GM19468 (cell line): ENCODE measurements around the gene EPB41L1.
"Not testable (repeated sequence)": the region's sequence is repeated elsewhere in the genome, so short reads cannot be mapped to it uniquely, and the experiment has no call there.

Source experiments
- ATAC-seq: cut with Tn5 transposase; IDR thresholded peaks from one replicate; pipeline ENCODE4 v1.9.1; 2021; ENCODE audit warnings: mild to moderate bottlenecking, moderate library complexity, moderate number of reproducible peaks; ENCODE audit not compliant: unreplicated experiment; ENCODE audit errors: extremely low read depth

The EPB41L1 gene

GRCh38 chr20:36122931-36123288 is 31.6 kb upstream of the EPB41L1 start:
- no peak for ATAC-seq

GRCh38 chr20:36125097-36125496 is 29.4 kb upstream of the EPB41L1 start:
- no peak for ATAC-seq

GRCh38 chr20:36126836-36127527 is 27.6 kb upstream of the EPB41L1 start:
- no peak for ATAC-seq

- ATAC-seq: no peak
Observed at GRCh38 chr20:36128463-36129159, 25.9 kb upstream of the EPB41L1 start.

GRCh38 chr20:36129160-36129543 is 25.4 kb upstream of the EPB41L1 start:
- no peak for ATAC-seq

GRCh38 chr20:36130390-36130789 is 24.1 kb upstream of the EPB41L1 start:
- ATAC-seq: no peak

GRCh38 chr20:36132802-36133211 is 21.7 kb upstream of the EPB41L1 start:
- no peak for ATAC-seq

GRCh38 chr20:36133821-36134220 is 20.7 kb upstream of the EPB41L1 start:
- no peak for ATAC-seq

- no peak for ATAC-seq
Observed at GRCh38 chr20:36135159-36135558, 19.4 kb upstream of the EPB41L1 start.

GRCh38 chr20:36135821-36136220 is 18.7 kb upstream of the EPB41L1 start:
- no peak for ATAC-seq

- ATAC-seq: not testable (repeated sequence)
Observed at GRCh38 chr20:36137313-36137712, 17.2 kb upstream of the EPB41L1 start.

GRCh38 chr20:36141310-36141709 is 13.2 kb upstream of the EPB41L1 start:
- no peak for ATAC-seq

- ATAC-seq: no peak
Observed at GRCh38 chr20:36144336-36144735, 10.2 kb upstream of the EPB41L1 start.

GRCh38 chr20:36145877-36146707 is 8.4 kb upstream of the EPB41L1 start:
- ATAC-seq: no peak

- ATAC-seq: no peak
Observed at GRCh38 chr20:36147690-36148089, 6.8 kb upstream of the EPB41L1 start.

- no peak for ATAC-seq
Observed at GRCh38 chr20:36148439-36148838, 6.1 kb upstream of the EPB41L1 start.

GRCh38 chr20:36149012-36149411 is 5.5 kb upstream of the EPB41L1 start:
- ATAC-seq: no peak

- ATAC-seq: no peak
Observed at GRCh38 chr20:36149469-36149868, 5.1 kb upstream of the EPB41L1 start.

GRCh38 chr20:36150489-36150846 is 4.1 kb upstream of the EPB41L1 start:
- no peak for ATAC-seq

GRCh38 chr20:36150847-36151539 is 3.5 kb upstream of the EPB41L1 start:
- ATAC-seq: no peak

- ATAC-seq: no peak
Observed at GRCh38 chr20:36152261-36152660, 2.3 kb upstream of the EPB41L1 start.
